ENCODE measurements around the gene CSAG1. TPM values are rescaled to one million over a fixed set of nuclear protein-coding genes. Genes with fewer than 3 reads are reported as not detected.
"Not testable (repeated sequence)": the region's sequence is repeated elsewhere in the genome, so short reads cannot be mapped to it uniquely, and the experiment has no call there.

CSAG1 gene
- not detected for total RNA-seq

GRCh38 chrX:152733261-152733975 lies at the start of gene CSAG1, which contains the start of gene MAGEA12:
TSS of gene CSAG1 (minus strand) at chrX:152733721. CDS start at chrX:152732460, 1,261 bp downstream.
TSS of gene MAGEA12 (plus strand) at chrX:152733757. CDS start at chrX:152736162, 2,405 bp downstream.
- no peak for ATAC-seq

GRCh38 chrX:152769549-152770289 lies 36.2 kb upstream of the CSAG1 start, which contains the start of gene MAGEA6:
TSS of gene MAGEA6 (minus strand) at chrX:152769689. CDS start at chrX:152767650, 2,039 bp downstream.
- not testable (repeated sequence) for ATAC-seq

- not testable (repeated sequence) for ATAC-seq
Observed at GRCh38 chrX:152766562-152766961, 33.0 kb upstream of the CSAG1 start.

- not testable (repeated sequence) for ATAC-seq
Observed at GRCh38 chrX:152761582-152761981, 28.1 kb upstream of the CSAG1 start.

- not testable (repeated sequence) for ATAC-seq
Observed at GRCh38 chrX:152759544-152759943, 26.0 kb upstream of the CSAG1 start.

- not testable (repeated sequence) for ATAC-seq
Observed at GRCh38 chrX:152758918-152759317, 25.4 kb upstream of the CSAG1 start, which contains the start of gene CSAG3. TSS of gene CSAG3 (plus strand) at chrX:152759218.

DNA sequence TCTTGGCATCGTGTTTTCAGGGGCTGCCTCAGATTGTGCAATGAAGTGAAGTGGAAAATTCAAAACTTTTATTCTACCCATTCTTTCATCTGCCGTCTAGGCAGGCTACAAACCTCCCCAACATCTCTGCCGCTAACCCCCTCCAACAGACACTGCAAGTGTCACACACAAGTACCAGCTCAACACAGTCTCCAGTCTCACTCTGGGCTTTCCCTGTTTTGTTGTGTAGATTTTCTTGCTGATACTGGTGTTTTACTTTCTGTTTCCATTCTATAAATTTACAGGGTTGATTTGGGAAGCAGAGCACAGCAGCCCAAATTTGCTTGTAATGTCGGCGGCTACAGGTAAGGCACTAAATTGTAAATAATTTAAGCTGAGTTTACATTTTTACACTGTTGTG lies 21.4 kb upstream of the CSAG1 start:
- not testable (repeated sequence) for ATAC-seq

DNA sequence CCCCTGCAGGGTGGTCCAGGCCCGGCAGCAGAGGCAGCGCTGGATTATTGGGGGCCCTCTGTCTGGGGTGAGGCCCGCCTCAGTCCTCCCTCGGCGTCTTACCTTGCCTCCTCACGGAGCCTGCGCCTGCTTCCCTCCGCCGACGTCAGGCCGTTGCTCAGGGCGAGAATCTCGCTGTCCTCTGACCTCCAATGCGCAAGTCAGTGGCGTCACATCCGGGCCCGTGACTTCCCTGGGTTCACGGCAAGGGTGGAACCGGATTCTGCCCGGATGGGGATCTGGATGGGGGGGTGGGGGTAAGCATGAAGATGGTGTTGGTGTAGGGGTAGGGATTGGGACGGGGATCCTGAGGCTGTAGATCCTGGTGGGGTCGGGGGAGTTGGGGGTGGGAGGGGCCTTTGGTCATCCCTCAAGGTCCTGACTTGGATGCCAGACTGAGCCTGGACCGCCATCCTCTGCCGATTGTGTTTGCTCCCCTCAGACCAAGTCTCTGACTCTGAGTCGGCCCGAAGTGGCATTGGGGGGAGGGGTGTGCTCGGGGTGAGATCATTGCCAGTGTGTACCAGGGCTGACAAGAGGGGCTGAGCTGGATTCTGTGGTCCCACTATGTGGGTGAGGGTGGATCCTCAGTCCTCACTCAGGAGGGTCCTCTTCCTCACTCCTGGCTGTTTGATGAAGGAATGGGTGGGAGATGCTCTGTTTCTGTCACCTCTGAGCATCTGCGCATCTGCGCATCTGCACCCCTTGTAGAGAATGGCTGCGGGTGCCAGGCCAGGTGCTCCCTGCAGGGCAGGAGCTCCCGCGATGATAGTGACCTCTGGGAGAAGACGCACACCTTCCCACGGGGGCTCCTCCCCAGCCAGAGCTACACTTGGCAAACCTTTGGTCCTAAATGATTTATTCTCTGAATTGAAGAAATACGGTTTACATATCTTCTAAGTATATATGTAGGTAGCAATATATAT lies 20.4 kb upstream of the CSAG1 start, which contains the start of gene MAGEA2:
Gene MAGEA2, minus strand, starts transcription at position 157 of the 965 bp plus-strand sequence. CDS start 2,479 bp downstream, outside the sequence.
- ATAC-seq = not testable (repeated sequence)

- no peak for ATAC-seq
Observed at GRCh38 chrX:152738560-152738959, 5.0 kb upstream of the CSAG1 start.

DNA sequence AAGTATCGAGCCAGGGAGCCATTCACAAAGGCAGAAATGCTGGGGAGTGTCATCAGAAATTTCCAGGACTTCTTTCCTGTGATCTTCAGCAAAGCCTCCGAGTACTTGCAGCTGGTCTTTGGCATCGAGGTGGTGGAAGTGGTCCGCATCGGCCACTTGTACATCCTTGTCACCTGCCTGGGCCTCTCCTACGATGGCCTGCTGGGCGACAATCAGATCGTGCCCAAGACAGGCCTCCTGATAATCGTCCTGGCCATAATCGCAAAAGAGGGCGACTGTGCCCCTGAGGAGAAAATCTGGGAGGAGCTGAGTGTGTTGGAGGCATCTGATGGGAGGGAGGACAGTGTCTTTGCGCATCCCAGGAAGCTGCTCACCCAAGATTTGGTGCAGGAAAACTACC lies 3.0 kb upstream of the CSAG1 start:
- not testable (repeated sequence) for ATAC-seq

GRCh38 chrX:152735860-152736511 lies 2.5 kb upstream of the CSAG1 start:
- no peak for ATAC-seq

DNA sequence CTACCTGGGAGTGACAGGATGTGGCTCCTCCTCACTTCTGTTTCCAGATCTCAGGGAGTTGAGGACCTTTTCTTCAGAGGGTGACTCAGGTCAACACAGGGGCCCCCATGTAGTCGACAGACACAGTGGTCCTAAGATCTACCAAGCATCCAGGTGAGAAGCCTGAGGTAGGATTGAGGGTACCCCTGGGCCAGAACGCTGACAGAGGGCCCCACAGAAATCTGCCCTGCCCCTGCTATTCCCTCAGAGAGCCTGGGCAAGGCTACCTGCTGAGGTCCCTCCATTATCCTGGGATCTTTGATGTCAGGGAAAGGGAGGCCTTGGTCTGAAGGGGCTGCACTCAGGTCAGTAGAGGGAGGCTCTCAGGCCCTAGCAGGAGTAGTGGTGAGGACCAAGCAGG lies 1.6 kb upstream of the CSAG1 start:
- ATAC-seq = no peak

GRCh38 chrX:152734143-152734858 lies 780 bp upstream of the CSAG1 start:
- not testable (repeated sequence) for ATAC-seq

GRCh38 chrX:152725409-152725808 lies 8.1 kb downstream of the CSAG1 start:
- ATAC-seq = no peak

DNA sequence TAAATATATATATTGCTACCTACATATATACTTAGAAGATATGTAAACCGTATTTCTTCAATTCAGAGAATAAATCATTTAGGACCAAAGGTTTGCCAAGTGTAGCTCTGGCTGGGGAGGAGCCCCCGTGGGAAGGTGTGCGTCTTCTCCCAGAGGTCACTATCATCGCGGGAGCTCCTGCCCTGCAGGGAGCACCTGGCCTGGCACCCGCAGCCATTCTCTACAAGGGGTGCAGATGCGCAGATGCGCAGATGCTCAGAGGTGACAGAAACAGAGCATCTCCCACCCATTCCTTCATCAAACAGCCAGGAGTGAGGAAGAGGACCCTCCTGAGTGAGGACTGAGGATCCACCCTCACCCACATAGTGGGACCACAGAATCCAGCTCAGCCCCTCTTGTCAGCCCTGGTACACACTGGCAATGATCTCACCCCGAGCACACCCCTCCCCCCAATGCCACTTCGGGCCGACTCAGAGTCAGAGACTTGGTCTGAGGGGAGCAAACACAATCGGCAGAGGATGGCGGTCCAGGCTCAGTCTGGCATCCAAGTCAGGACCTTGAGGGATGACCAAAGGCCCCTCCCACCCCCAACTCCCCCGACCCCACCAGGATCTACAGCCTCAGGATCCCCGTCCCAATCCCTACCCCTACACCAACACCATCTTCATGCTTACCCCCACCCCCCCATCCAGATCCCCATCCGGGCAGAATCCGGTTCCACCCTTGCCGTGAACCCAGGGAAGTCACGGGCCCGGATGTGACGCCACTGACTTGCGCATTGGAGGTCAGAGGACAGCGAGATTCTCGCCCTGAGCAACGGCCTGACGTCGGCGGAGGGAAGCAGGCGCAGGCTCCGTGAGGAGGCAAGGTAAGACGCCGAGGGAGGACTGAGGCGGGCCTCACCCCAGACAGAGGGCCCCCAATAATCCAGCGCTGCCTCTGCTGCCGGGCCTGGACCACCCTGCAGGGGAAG lies 19.4 kb downstream of the CSAG1 start, which contains the start of gene MAGEA2B:
Gene MAGEA2B, plus strand, starts transcription at position 814 of the 973 bp plus-strand sequence. CDS start 2,479 bp downstream, outside the sequence.
- not testable (repeated sequence) for ATAC-seq

- ATAC-seq = not testable (repeated sequence)
Observed at GRCh38 chrX:152713195-152713594, 20.3 kb downstream of the CSAG1 start.

- not testable (repeated sequence) for ATAC-seq
Observed at GRCh38 chrX:152709173-152709572, 24.3 kb downstream of the CSAG1 start, which contains the start of gene CSAG2. TSS of gene CSAG2 (minus strand) at chrX:152709273. CDS start at chrX:152709112, 161 bp downstream.

- ATAC-seq = not testable (repeated sequence)
Observed at GRCh38 chrX:152706500-152706899, 27.0 kb downstream of the CSAG1 start.

GRCh38 chrX:152700390-152700789 lies 33.1 kb downstream of the CSAG1 start:
- not testable (repeated sequence) for ATAC-seq

Measured in esophagus mucosa (tissue), 1 donor.